Bone marrow (tissue), 2 donors: Measurements from ENCODE around the gene UBE3B.

Experiments
- DNase-seq, 2 donors: peaks; one replicate each; lab custom pipeline; 2025; lab: John Stamatoyannopoulos, UW

Gene UBE3B

GRCh38 chr12:109494348-109494881, 17.0 kb downstream of the UBE3B start:
- DNase-seq = no peak

- no peak for DNase-seq
Measured at GRCh38 chr12:109495012-109495411, 17.6 kb downstream of the UBE3B start.

GRCh38 chr12:109496306-109496705, 18.9 kb downstream of the UBE3B start:
- DNase-seq = no peak

GRCh38 chr12:109497675-109498074, 20.2 kb downstream of the UBE3B start:
- DNase-seq = no peak

GRCh38 chr12:109500406-109501185, 23.2 kb downstream of the UBE3B start:
- DNase-seq = no peak

- no peak for DNase-seq
Measured at GRCh38 chr12:109501299-109501698, 23.9 kb downstream of the UBE3B start.

- no peak for DNase-seq
Measured at GRCh38 chr12:109502332-109502731, 24.9 kb downstream of the UBE3B start.

- DNase-seq = no peak
Measured at GRCh38 chr12:109503611-109504010, 26.2 kb downstream of the UBE3B start.

- no peak for DNase-seq
Measured at GRCh38 chr12:109504068-109504467, 26.6 kb downstream of the UBE3B start.

- DNase-seq = no peak
Measured at GRCh38 chr12:109510196-109510595, 32.8 kb downstream of the UBE3B start.

- DNase-seq = no peak
Measured at GRCh38 chr12:109512608-109513007, 35.2 kb downstream of the UBE3B start.

- no peak for DNase-seq
Measured at GRCh38 chr12:109513051-109513450, 35.6 kb downstream of the UBE3B start.

- DNase-seq = no peak
Measured at GRCh38 chr12:109513977-109514376, 36.5 kb downstream of the UBE3B start.

- no peak for DNase-seq
Measured at GRCh38 chr12:109517619-109518018, 40.2 kb downstream of the UBE3B start.

- no peak for DNase-seq
Measured at GRCh38 chr12:109518820-109519665, 41.6 kb downstream of the UBE3B start.

GRCh38 chr12:109519787-109520186, 42.4 kb downstream of the UBE3B start:
- DNase-seq = no peak

GRCh38 chr12:109521831-109522230, 44.4 kb downstream of the UBE3B start:
- DNase-seq = no peak

- no peak for DNase-seq
Measured at GRCh38 chr12:109523071-109523470, 45.6 kb downstream of the UBE3B start.

- no peak for DNase-seq
Measured at GRCh38 chr12:109523504-109523903, 46.1 kb downstream of the UBE3B start.

GRCh38 chr12:109524466-109525278, 47.2 kb downstream of the UBE3B start:
- DNase-seq = no peak

GRCh38 chr12:109525279-109525585, 47.8 kb downstream of the UBE3B start:
- DNase-seq = no peak

- no peak for DNase-seq
Measured at GRCh38 chr12:109527489-109528123, 50.2 kb downstream of the UBE3B start.
